Breast epithelium (tissue), 4 donors: ENCODE data around the gene STOX2. TPM values are rescaled to one million over a fixed set of nuclear protein-coding genes. Genes with fewer than 3 reads are reported as not detected.

Experiments
- DNase-seq, 2 donors: peaks; one replicate each; pipeline ENCODE4 v3.0.0-alpha.2; 2019; ENCODE audit warnings: low spot score in 2 of 2
- H3K27ac ChIP-seq, 2 donors: fragments of 200-600 bp; sonication (generic) in 1 of 2; one replicate each; pipeline ENCODE4 v1.5.1; 2016 to 2019; ENCODE audit warnings: mild to moderate bottlenecking in 1 of 2
- H3K27me3 ChIP-seq, 2 donors: fragments of 200-600 bp; sonication (generic) in 1 of 2; one replicate each; pipeline versions ENCODE4 v1.5.1 to v1.6.0; 2017 to 2019; ENCODE audit warnings: control low read depth in 1 of 2, mild to moderate bottlenecking in 1 of 2
- H3K36me3 ChIP-seq: fragments of 200-600 bp; one replicate; pipeline ENCODE4 v1.5.1; 2019
- H3K4me1 ChIP-seq, 2 donors: fragments of 200-600 bp; sonication (generic); one replicate each; pipeline ENCODE4 v1.5.1; 2016 to 2019; ENCODE audit warnings: control low read depth in 1 of 2
- H3K4me3 ChIP-seq, 3 donors: fragments of 200-600 bp; sonication (generic); 1 replicate in 2 of 3; 2 replicates in 1 of 3; pipeline ENCODE4 v1.5.1; 2016 to 2019; ENCODE audit warnings: mild to moderate bottlenecking in 3 of 3, moderate library complexity in 2 of 3
- H3K9me3 ChIP-seq, 2 donors: fragments of 200-600 bp; sonication (generic) in 1 of 2; one replicate each; pipeline ENCODE4 v1.5.1; 2016 to 2019; ENCODE audit warnings: control low read depth in 1 of 2
- POLR2A ChIP-seq: fragments of 450-650 bp; IDR thresholded peaks from one replicate; pipeline ENCODE4 v1.6.1; 2016; ENCODE audit warnings: antibody characterized with exemption, mild to moderate bottlenecking, moderate library complexity
- POLR2AphosphoS5 ChIP-seq, 3 donors: sonication (generic); formaldehyde crosslinking; IDR thresholded peaks; one replicate each; pipeline ENCODE4 v1.6.1; 2017; ENCODE audit warnings: antibody characterized with exemption in 3 of 3
- intact Hi-C: fragments of 100-400 bp; cut with DNase I; formaldehyde crosslinking; loops from one replicate; pipeline ENCODE4 v1.15.1; 2023; ENCODE audit warnings: low total_unique reads
- total RNA-seq, 3 donors: library from RNA; depleted of rRNA; stranded (reverse); fragments of >200 nt; gene quantifications; one replicate each; pipeline ENCODE4 v1.1.0, GENCODE V29; 2016
- TF ChIP-seq, protein P1 (sequence below), 3 donors: fragments of 450-650 bp; IDR thresholded peaks; one replicate each; pipeline ENCODE4 v1.5.1; 2016 to 2017; ENCODE audit warnings: antibody characterized with exemption in 3 of 3, mild to moderate bottlenecking in 3 of 3, moderate library complexity in 3 of 3

STOX2 gene
- total RNA-seq, 3 donors from 2014 or later = 7.9 to 11.2 (median 10.7) TPM

DNA sequence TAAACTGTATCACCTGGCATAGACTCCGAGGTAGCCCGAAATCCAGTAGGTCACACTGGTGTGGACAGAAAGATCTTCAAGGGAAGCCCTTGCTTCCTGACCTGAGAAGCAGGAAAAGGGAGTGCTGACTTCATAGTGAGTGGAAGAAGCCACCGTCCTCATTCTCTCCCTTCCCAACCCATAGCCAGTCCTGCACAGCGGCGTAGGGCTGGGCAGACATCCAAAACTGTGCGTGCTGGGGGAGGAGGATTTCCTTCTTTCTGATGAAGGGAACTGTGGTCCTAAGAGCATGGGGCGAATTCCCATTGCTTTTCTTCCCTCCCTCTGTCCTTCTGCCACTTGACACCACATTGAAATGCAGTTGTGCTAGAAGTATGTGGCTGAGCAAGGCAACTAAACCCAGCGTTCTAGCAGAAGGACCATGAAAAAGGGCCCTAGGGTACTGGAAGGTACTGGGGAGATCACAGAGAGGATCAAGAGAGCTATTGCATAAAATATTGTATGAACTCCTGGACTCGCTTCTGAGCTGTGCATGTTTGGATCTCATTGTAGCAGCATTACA lies 66.9 kb downstream of the STOX2 start:
- intact Hi-C loops = no loop called here
- no peaks in the 10 kb centered on the region for H3K4me1 ChIP-seq
- H3K4me3 ChIP-seq = no peak overlapping the region
- H3K36me3 ChIP-seq = no peaks in the 10 kb centered on the region
- no peaks in the 10 kb centered on the region for H3K27me3 ChIP-seq
- TF ChIP-seq, protein P1, sequence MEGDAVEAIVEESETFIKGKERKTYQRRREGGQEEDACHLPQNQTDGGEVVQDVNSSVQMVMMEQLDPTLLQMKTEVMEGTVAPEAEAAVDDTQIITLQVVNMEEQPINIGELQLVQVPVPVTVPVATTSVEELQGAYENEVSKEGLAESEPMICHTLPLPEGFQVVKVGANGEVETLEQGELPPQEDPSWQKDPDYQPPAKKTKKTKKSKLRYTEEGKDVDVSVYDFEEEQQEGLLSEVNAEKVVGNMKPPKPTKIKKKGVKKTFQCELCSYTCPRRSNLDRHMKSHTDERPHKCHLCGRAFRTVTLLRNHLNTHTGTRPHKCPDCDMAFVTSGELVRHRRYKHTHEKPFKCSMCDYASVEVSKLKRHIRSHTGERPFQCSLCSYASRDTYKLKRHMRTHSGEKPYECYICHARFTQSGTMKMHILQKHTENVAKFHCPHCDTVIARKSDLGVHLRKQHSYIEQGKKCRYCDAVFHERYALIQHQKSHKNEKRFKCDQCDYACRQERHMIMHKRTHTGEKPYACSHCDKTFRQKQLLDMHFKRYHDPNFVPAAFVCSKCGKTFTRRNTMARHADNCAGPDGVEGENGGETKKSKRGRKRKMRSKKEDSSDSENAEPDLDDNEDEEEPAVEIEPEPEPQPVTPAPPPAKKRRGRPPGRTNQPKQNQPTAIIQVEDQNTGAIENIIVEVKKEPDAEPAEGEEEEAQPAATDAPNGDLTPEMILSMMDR (IDR thresholded peaks at IDR 0.05) = no peak
- TF ChIP-seq POLR2AphosphoS5 (IDR thresholded peaks at IDR 0.05) (no peak), POLR2A (no peak)
- H3K9me3 ChIP-seq = peaks cover 0 to 12% of the 10 kb centered on the region in 2 donors
- no peak overlapping the region for H3K27ac ChIP-seq
- no peak for DNase-seq

DNA sequence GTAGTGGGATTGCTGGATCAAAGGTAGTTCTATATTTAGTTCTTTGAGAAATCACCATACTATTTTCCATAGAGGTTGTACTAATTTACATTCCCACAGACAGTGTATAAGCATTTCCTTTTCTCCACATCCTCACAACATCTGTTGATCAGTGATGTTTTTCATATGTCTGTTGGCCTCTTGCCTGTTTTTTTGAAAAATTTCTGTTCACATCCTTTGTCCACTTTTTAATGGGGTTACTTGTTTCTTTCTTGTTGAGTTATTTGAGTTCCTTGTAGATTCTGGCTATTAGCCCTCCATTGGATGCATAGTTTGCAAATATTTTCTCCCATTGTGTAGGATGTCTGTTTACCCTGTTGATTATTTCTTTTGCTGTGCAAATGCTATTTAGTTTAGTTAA lies 72.6 kb downstream of the STOX2 start:
- Histone ChIP-seq H3K4me1 (no peaks in the 10 kb centered on the region), H3K9me3 (peaks cover 0 to 12% of the 10 kb centered on the region in 2 donors), H3K36me3 (no peaks in the 10 kb centered on the region), H3K27me3 (no peaks in the 10 kb centered on the region), H3K4me3 (no peak overlapping the region), H3K27ac (no peak overlapping the region)
- DNase-seq = no peak
- TF ChIP-seq, protein P1 (IDR thresholded peaks at IDR 0.05) = no peak
- TF ChIP-seq POLR2AphosphoS5 (IDR thresholded peaks at IDR 0.05) (no peak), POLR2A (no peak)
- intact Hi-C loops = no loop called here

DNA sequence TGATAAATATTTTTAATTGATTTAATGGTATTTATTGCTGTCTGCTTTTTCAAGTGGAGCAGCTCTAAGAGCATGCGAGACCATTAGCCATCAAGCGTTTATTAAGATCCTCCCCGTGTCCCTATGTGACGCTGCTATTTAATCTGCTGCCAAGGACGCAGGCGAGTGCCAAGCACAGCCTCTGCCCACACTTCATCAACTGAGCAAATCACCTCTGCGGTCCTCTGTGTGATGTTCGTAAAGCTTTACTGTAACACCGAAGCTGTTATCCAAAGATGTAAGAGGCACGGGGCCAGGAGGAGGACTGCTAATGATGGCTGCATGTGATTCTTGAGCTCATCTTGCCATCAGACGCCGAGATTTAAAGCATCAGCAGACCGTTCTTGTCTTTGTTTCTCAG lies 79.5 kb downstream of the STOX2 start:
- intact Hi-C loops = no loop called here
- Histone ChIP-seq H3K36me3 (no peaks in the 10 kb centered on the region), H3K27me3 (no peaks in the 10 kb centered on the region), H3K4me1 (no peaks in the 10 kb centered on the region), H3K4me3 (no peak overlapping the region), H3K27ac (no peak overlapping the region), H3K9me3 (no peaks in the 10 kb centered on the region)
- no peak for TF ChIP-seq POLR2AphosphoS5 (IDR thresholded peaks at IDR 0.05)
- no peak for DNase-seq

DNA sequence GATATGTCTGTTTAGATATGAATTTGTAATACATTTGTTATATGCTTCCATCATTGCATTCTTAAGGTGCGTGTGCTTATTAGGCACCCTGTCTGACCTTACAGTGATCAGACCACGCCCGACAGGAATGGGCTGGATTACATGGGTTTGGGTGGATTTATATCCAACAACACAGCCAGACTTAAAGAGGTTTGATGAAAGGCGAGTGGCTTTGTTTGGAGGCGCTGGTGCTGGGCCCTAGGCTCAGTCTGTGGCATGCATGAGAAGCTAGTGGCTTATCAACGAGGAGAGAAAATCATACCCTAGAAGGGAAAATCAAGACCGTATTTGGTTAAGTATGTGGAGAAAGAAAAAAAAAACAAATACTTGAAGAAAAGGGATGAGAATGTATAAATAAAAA lies 80.7 kb downstream of the STOX2 start:
- H3K4me3 ChIP-seq = no peak overlapping the region
- TF ChIP-seq, protein P1 (IDR thresholded peaks at IDR 0.05) = no peak
- TF ChIP-seq POLR2AphosphoS5 (IDR thresholded peaks at IDR 0.05) (no peak), POLR2A (no peak)
- intact Hi-C loops = no loop called here
- DNase-seq = no peak
- H3K27ac ChIP-seq = no peak overlapping the region
- H3K9me3 ChIP-seq = no peaks in the 10 kb centered on the region
- H3K36me3 ChIP-seq = no peaks in the 10 kb centered on the region
- H3K27me3 ChIP-seq = no peaks in the 10 kb centered on the region
- H3K4me1 ChIP-seq = no peaks in the 10 kb centered on the region

DNA sequence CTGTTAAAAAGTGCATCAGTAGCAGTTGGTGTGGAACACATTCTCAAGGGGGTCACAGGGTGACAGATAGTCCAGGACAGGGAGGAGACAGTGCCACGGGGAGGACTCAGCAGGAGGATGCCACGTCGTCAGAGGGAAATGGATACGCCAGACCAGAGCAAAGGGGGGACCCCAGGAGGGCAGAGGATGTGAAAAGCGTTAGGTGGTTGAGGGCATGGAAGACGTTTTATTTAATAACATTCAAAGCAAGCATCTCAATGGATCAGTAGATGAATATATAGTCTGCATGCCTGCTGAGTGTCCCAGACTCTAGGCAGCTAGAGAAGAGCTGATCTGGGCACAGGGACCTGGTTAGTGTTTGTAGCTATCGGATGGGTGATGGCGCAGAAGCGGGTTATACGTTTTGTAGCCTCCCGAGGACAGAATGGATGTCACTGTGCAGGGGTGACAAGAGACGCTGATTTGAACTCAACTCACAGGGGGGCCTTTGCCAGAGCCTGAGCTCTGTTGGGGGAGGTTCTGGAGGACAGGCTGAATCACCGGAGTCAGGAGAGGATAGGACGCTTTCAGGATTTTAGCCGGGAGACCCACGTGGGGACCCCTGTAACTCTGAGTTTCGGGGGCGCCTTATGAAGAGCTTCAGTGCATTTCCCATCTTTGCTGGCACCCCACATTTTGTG lies 81.3 kb downstream of the STOX2 start:
- TF ChIP-seq, protein P1 (IDR thresholded peaks at IDR 0.05) = no peak
- no peak for TF ChIP-seq POLR2A
- no peak for TF ChIP-seq POLR2AphosphoS5 (IDR thresholded peaks at IDR 0.05)
- Histone ChIP-seq H3K36me3 (no peaks in the 10 kb centered on the region), H3K27me3 (no peaks in the 10 kb centered on the region), H3K4me3 (no peak overlapping the region), H3K27ac (no peak overlapping the region), H3K9me3 (no peaks in the 10 kb centered on the region), H3K4me1 (no peaks in the 10 kb centered on the region)
- intact Hi-C loops = no loop called here
- no peak for DNase-seq
